ENCODE measurements around the gene HECW1. TPM values are rescaled to one million over a fixed set of nuclear protein-coding genes. Genes with fewer than 3 reads are reported as not detected.

The HECW1 gene
- total RNA-seq, 3 donors from 2014 or later, result 0.48 to 1.9 (median 0.66) TPM

DNA sequence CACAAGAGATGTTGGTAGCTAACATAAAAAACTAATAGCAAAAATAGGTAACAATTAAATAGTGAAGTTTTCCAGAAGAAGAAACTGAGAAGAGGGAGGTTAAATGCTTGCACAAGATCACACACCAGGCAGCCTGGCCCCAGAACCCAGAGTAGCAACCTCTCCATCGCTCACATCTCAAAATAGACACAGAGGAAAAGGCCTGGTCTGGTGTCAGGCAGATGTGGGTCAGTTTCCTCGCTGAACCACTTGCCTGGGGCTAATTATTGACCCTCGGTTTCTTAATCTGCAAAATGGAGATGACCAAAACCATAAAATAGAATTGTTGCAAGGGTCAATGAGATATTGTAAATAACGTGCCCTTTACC lies 425.9 kb downstream of the HECW1 start:
- H3K4me1 ChIP-seq, result peaks cover 0 to 3% of the 10 kb centered on the region in 2 donors
- no peaks in the 10 kb centered on the region for H3K36me3 ChIP-seq
- no peak overlapping the region for H3K27ac ChIP-seq
- H3K27me3 ChIP-seq, result peaks cover 0 to 12% of the 10 kb centered on the region in 2 donors
- no peak overlapping the region for H3K4me3 ChIP-seq
- DNase-seq (ENCODE audit: low spot score in 2 of 2), result no peak
- intact Hi-C loops (cut with DNase I; ENCODE audit: low total_unique reads), result no loop called here
- no peaks in the 10 kb centered on the region for H3K9me3 ChIP-seq
- TF ChIP-seq POLR2AphosphoS5 (IDR thresholded peaks at IDR 0.05) (no peak), CTCF (IDR thresholded peaks at IDR 0.05) (no peak), POLR2A (IDR thresholded peaks at IDR 0.05) (no peak)

DNA sequence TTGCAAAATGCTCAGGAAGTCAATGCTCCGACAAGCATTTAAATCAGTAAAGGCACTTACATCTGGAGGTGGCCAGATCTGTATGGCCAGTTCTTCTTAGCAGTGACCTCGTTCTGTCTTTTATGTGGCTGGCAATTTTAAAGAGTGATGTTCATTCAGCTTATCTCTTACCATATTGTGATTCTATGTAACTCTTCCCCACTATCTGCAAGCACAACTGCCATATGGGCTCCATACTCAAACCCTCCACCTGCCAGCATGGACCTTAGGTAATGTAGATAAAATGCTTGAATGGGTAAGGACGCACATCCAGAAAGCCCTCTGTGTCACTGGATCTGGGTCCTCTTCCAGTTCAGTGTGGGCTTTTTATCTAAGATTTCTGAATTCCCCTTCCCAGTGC lies 428.0 kb downstream of the HECW1 start:
- H3K36me3 ChIP-seq, result no peaks in the 10 kb centered on the region
- H3K4me1 ChIP-seq, result peaks cover 0 to 3% of the 10 kb centered on the region in 2 donors
- H3K9me3 ChIP-seq, result no peaks in the 10 kb centered on the region
- intact Hi-C loops (cut with DNase I; ENCODE audit: low total_unique reads), result no loop called here
- TF ChIP-seq POLR2A (IDR thresholded peaks at IDR 0.05) (no peak), POLR2AphosphoS5 (IDR thresholded peaks at IDR 0.05) (no peak), CTCF (IDR thresholded peaks at IDR 0.05) (no peak)
- peaks cover 0 to 12% of the 10 kb centered on the region in 2 donors for H3K27me3 ChIP-seq
- no peak overlapping the region for H3K27ac ChIP-seq
- H3K4me3 ChIP-seq, result no peak overlapping the region
- DNase-seq (ENCODE audit: low spot score in 2 of 2), result no peak

DNA sequence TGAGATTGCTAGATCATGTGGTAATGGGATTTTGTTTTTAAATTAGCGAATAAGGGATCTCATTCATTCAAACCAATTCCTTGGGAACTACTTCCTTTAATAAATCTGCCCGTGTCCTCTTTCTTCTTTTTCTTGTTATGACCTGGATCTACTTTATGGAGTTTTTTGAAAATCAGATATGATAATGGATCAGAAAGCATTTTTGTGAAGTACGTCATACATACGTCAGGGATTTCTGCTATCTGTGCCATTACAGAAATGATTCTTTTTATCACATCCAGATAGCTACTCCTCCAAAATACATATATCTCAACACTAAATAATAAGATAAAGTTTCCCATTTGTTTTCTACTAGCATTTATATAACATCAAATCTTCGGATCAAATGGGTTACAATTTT lies 430.3 kb downstream of the HECW1 start:
- Histone ChIP-seq H3K4me1 (no peaks in the 10 kb centered on the region), H3K27ac (no peak overlapping the region), H3K36me3 (no peaks in the 10 kb centered on the region), H3K4me3 (no peak overlapping the region), H3K27me3 (peaks cover 0 to 12% of the 10 kb centered on the region in 2 donors), H3K9me3 (peaks cover 6% of the 10 kb centered on the region in 2 donors)
- TF ChIP-seq CTCF (IDR thresholded peaks at IDR 0.05), result no peak
- TF ChIP-seq POLR2AphosphoS5 (IDR thresholded peaks at IDR 0.05), result no peak
- TF ChIP-seq POLR2A (IDR thresholded peaks at IDR 0.05), result no peak
- DNase-seq (ENCODE audit: low spot score in 2 of 2), result no peak
- intact Hi-C loops (cut with DNase I; ENCODE audit: low total_unique reads), result no loop called here

DNA sequence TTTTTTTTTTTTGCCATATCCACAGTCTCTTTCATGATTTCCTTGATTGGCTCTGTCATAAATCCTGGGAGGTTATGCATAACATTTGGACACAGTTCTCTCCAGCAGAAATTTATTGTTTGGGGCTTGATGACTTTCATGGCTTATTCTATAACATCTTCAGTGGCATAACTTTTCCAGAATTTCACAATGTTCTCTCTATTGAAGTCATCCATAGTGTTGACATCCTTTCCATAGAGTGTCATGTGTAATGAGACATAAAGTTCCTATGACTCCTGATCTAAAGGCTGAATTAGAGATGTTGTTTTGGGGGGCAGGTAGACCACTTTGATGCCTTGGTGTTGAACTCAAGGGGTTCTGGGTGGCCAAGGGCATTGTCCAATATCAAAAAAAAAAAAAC lies 433.8 kb downstream of the HECW1 start:
- no peak overlapping the region for H3K4me3 ChIP-seq
- H3K9me3 ChIP-seq, result peaks cover 6% of the 10 kb centered on the region in 2 donors
- no peaks in the 10 kb centered on the region for H3K4me1 ChIP-seq
- no peaks in the 10 kb centered on the region for H3K36me3 ChIP-seq
- intact Hi-C loops (cut with DNase I; ENCODE audit: low total_unique reads), result no loop called here
- no peak for TF ChIP-seq POLR2AphosphoS5 (IDR thresholded peaks at IDR 0.05)
- TF ChIP-seq POLR2A (IDR thresholded peaks at IDR 0.05), result no peak
- TF ChIP-seq CTCF (IDR thresholded peaks at IDR 0.05), result no peak
- H3K27me3 ChIP-seq, result peaks cover 0 to 4% of the 10 kb centered on the region in 2 donors
- no peak overlapping the region for H3K27ac ChIP-seq
- DNase-seq (ENCODE audit: low spot score in 2 of 2), result no peak

GRCh38 chr7:43550427-43550826 lies 438.0 kb downstream of the HECW1 start:
- intact Hi-C loops (cut with DNase I; ENCODE audit: low total_unique reads), result no loop called here
- Histone ChIP-seq H3K4me3 (no peak overlapping the region), H3K36me3 (no peaks in the 10 kb centered on the region), H3K27ac (no peak overlapping the region), H3K4me1 (no peaks in the 10 kb centered on the region), H3K27me3 (no peaks in the 10 kb centered on the region), H3K9me3 (peaks cover 6% of the 10 kb centered on the region in 2 donors)
- TF ChIP-seq POLR2AphosphoS5 (IDR thresholded peaks at IDR 0.05) (no peak), POLR2A (IDR thresholded peaks at IDR 0.05) (no peak), CTCF (IDR thresholded peaks at IDR 0.05) (no peak)
- DNase-seq (ENCODE audit: low spot score in 2 of 2), result no peak

Measured in breast epithelium (tissue), 4 donors.